HG03064 (cell line): ENCODE data around the gene TCERG1L.
"Not testable (repeated sequence)": the region's sequence is repeated elsewhere in the genome, so short reads cannot be mapped to it uniquely, and the experiment has no call there.

Source experiments
- ATAC-seq: cut with Tn5 transposase; IDR thresholded peaks from one replicate; pipeline ENCODE4 v1.9.1; 2021; ENCODE audit warnings: low read depth; ENCODE audit not compliant: unreplicated experiment

TCERG1L gene

GRCh38 chr10:131174211-131174565 lies 137.3 kb downstream of the TCERG1L start:
- ATAC-seq = no peak

- no peak for ATAC-seq
Measured at GRCh38 chr10:131173484-131174210, 137.9 kb downstream of the TCERG1L start.

- no peak for ATAC-seq
Measured at GRCh38 chr10:131172433-131172832, 139.1 kb downstream of the TCERG1L start.

- ATAC-seq = no peak
Measured at GRCh38 chr10:131169146-131169545, 142.4 kb downstream of the TCERG1L start.

- ATAC-seq = no peak
Measured at GRCh38 chr10:131168238-131168875, 143.2 kb downstream of the TCERG1L start.

GRCh38 chr10:131167036-131167860 lies 144.3 kb downstream of the TCERG1L start:
- ATAC-seq = no peak

GRCh38 chr10:131166486-131166885 lies 145.0 kb downstream of the TCERG1L start:
- no peak for ATAC-seq

GRCh38 chr10:131165092-131165491 lies 146.4 kb downstream of the TCERG1L start:
- ATAC-seq = no peak

GRCh38 chr10:131162866-131163843 lies 148.4 kb downstream of the TCERG1L start:
- ATAC-seq = no peak

GRCh38 chr10:131162211-131162610 lies 149.3 kb downstream of the TCERG1L start:
- no peak for ATAC-seq

- no peak for ATAC-seq
Measured at GRCh38 chr10:131161087-131161486, 150.4 kb downstream of the TCERG1L start.

GRCh38 chr10:131160219-131160875 lies 151.2 kb downstream of the TCERG1L start:
- no peak for ATAC-seq

GRCh38 chr10:131159771-131160170 lies 151.8 kb downstream of the TCERG1L start:
- no peak for ATAC-seq

- ATAC-seq = no peak
Measured at GRCh38 chr10:131158695-131159094, 152.8 kb downstream of the TCERG1L start.

- ATAC-seq = no peak
Measured at GRCh38 chr10:131157899-131158298, 153.6 kb downstream of the TCERG1L start.

GRCh38 chr10:131155876-131156230 lies 155.7 kb downstream of the TCERG1L start:
- ATAC-seq = no peak

GRCh38 chr10:131155218-131155875 lies 156.2 kb downstream of the TCERG1L start:
- ATAC-seq = no peak

GRCh38 chr10:131154306-131155025 lies 157.1 kb downstream of the TCERG1L start:
- no peak for ATAC-seq

GRCh38 chr10:131152456-131152855 lies 159.1 kb downstream of the TCERG1L start:
- ATAC-seq = not testable (repeated sequence)
